Measurements from ENCODE around the gene METRN. TPM values are rescaled to one million over a fixed set of nuclear protein-coding genes. Genes with fewer than 3 reads are reported as not detected.

METRN gene
- total RNA-seq, 4 donors from 2014 or later: 24.4 to 42.1 (median 33.3) TPM

DNA sequence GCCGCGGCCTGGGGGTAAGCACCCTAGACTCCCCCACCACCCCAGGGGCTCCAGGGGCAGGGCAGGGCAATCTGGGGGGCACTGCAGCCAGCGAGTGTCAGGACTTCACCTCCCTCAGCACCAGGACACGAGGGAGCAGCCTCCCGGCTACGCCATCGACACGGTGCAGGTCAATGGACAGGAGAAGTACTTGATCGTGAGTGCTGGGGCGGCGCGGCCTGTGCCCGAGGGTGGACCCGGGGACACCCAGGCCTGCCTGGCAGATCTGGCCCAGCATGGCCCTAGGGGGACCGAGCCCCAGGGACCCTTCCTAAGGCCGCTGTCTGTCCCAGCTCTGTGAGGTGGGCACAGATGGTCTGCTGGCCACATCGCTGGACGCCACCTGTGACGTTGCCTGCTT lies 42.5 kb upstream of the METRN start:
- Histone ChIP-seq H3K27ac (no peak overlapping the region), H3K9me3 (no peaks in the 10 kb centered on the region), H3K4me1 (peaks cover 7 to 16% of the 10 kb centered on the region in 2 donors), H3K4me3 (no peak overlapping the region), H3K27me3 (no peaks in the 10 kb centered on the region), H3K36me3 (peaks cover 0 to 46% of the 10 kb centered on the region in 2 donors)
- in situ Hi-C loops (cut with MboI; ENCODE audit: low sequenced_read_pairs in 4 of 4): no loop called here
- ATAC-seq (no peak), DNase-seq (no peak)
- no peak for TF ChIP-seq POLR2A (IDR thresholded peaks at IDR 0.05)
- TF ChIP-seq, protein P1, sequence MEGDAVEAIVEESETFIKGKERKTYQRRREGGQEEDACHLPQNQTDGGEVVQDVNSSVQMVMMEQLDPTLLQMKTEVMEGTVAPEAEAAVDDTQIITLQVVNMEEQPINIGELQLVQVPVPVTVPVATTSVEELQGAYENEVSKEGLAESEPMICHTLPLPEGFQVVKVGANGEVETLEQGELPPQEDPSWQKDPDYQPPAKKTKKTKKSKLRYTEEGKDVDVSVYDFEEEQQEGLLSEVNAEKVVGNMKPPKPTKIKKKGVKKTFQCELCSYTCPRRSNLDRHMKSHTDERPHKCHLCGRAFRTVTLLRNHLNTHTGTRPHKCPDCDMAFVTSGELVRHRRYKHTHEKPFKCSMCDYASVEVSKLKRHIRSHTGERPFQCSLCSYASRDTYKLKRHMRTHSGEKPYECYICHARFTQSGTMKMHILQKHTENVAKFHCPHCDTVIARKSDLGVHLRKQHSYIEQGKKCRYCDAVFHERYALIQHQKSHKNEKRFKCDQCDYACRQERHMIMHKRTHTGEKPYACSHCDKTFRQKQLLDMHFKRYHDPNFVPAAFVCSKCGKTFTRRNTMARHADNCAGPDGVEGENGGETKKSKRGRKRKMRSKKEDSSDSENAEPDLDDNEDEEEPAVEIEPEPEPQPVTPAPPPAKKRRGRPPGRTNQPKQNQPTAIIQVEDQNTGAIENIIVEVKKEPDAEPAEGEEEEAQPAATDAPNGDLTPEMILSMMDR (IDR thresholded peaks at IDR 0.05 in 4 of 5, conservative IDR thresholded peaks at IDR 0.05 in 1 of 5): no peak
- intact Hi-C loops (cut with DNase I; ENCODE audit: low total_unique reads): no loop called here

DNA sequence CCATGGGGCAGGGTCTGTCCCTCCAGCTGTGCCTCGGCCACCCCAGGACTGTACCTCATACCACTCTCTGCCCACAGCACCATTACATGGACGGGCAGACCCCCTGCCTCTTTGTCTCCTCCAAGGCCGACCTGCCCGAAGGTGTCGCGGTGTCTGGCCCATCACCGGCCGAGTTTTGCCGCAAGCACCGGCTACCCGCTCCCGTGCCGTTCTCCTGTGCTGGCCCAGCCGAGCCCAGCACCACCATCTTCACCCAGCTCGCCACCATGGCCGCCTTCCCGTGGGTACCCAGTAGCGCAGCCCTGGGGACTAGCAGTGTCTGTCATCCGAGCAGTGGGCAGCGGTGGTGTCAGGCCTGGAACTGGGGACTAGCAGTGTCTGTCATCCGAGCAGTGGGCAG lies 42.1 kb upstream of the METRN start:
- no peaks in the 10 kb centered on the region for H3K27me3 ChIP-seq
- no peak overlapping the region for H3K27ac ChIP-seq
- H3K4me3 ChIP-seq: no peak overlapping the region
- H3K9me3 ChIP-seq: no peaks in the 10 kb centered on the region
- intact Hi-C loops (cut with DNase I; ENCODE audit: low total_unique reads): no loop called here
- ATAC-seq: no peak
- TF ChIP-seq, protein P1 (IDR thresholded peaks at IDR 0.05 in 4 of 5, conservative IDR thresholded peaks at IDR 0.05 in 1 of 5): no peak
- no peak for TF ChIP-seq POLR2A (IDR thresholded peaks at IDR 0.05)
- peaks cover 7 to 13% of the 10 kb centered on the region in 2 donors for H3K4me1 ChIP-seq
- H3K36me3 ChIP-seq: peaks cover 0 to 46% of the 10 kb centered on the region in 2 donors
- in situ Hi-C loops (cut with MboI; ENCODE audit: low sequenced_read_pairs in 4 of 4): no loop called here
- DNase-seq: no peak

DNA sequence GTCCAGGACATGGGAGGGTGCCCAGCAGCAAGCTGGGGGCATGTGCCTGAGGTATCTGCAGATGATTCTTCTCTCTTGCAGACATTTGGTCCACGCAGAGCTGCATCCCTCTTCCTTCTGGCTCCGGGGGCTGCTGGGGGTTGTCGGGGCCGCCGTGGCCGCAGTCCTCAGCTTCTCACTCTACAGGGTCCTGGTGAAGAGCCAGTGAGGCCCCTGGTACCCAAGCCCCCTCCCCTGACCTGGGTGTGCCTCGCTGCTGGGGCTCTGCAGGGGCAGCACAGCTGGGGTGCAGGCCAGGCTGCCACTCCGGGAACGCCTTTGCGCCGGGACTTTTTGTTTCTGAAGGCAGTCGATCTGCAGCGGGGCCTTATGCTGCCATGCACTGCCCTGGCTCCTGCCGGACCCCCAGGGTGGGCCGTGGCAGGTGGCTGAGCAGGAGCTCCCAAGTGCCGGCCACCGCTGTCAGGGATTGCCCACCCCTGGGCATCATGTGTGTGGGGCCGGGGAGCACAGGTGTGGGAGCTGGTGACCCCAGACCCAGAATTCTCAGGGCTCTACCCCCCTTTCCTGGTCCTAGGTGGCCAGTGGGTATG lies 41.4 kb upstream of the METRN start:
- Histone ChIP-seq H3K4me1 (peaks cover 7 to 11% of the 10 kb centered on the region in 2 donors), H3K27ac (no peak overlapping the region), H3K27me3 (no peaks in the 10 kb centered on the region), H3K9me3 (no peaks in the 10 kb centered on the region), H3K36me3 (peaks cover 0 to 46% of the 10 kb centered on the region in 2 donors), H3K4me3 (no peak overlapping the region)
- no peak for ATAC-seq
- in situ Hi-C loops (cut with MboI; ENCODE audit: low sequenced_read_pairs in 4 of 4) (no loop called here), intact Hi-C loops (cut with DNase I; ENCODE audit: low total_unique reads) (no loop called here)
- no peak for DNase-seq
- TF ChIP-seq POLR2A (IDR thresholded peaks at IDR 0.05): no peak
- TF ChIP-seq, protein P1 (IDR thresholded peaks at IDR 0.05 in 4 of 5, conservative IDR thresholded peaks at IDR 0.05 in 1 of 5): no peak

DNA sequence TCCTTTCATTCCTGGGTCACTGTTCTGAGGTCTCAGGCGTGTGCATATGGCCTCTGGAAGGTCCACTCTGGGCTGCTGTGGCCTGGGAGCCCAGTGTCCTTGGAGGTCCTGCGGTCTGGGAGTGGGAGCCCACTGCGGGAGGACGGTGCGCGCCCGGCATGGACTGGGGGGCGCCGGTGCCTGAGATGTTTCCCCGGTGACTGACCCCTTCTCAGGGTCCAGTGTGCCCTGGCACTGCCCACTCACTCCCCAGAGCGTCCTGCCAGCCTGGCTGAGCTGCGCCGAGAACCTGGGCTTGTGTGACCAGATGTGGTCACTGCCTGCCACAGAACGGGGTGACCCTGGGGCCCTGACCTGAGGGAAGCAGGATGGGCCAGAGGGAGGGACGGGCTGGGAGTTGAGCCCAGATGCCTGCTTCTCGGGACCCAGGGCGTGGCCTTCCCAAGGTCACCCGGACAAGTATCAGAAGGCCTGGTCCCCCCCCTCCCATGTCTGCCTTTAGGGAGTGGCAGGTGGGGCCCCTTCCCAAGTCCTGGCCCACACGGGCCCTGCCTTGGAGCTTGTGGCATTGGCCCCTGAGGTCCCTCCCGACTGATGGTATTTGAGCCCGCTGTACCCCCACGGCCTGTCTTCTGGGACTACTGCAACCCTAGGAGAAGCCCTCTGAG lies 40.6 kb upstream of the METRN start:
- intact Hi-C loops (cut with DNase I; ENCODE audit: low total_unique reads): no loop called here
- no peaks in the 10 kb centered on the region for H3K27me3 ChIP-seq
- no peak for ATAC-seq
- TF ChIP-seq, protein P1 (IDR thresholded peaks at IDR 0.05 in 4 of 5, conservative IDR thresholded peaks at IDR 0.05 in 1 of 5): no peak
- no peak for TF ChIP-seq POLR2A (IDR thresholded peaks at IDR 0.05)
- in situ Hi-C loops (cut with MboI; ENCODE audit: low sequenced_read_pairs in 4 of 4): no loop called here
- no peak for DNase-seq
- H3K9me3 ChIP-seq: no peaks in the 10 kb centered on the region
- H3K27ac ChIP-seq: no peak overlapping the region
- H3K36me3 ChIP-seq: peaks cover 0 to 44% of the 10 kb centered on the region in 2 donors
- peaks cover 0 to 7% of the 10 kb centered on the region in 2 donors for H3K4me1 ChIP-seq
- H3K4me3 ChIP-seq: no peak overlapping the region
